Amniotic stem cell (primary cell): ENCODE measurements around the gene TPT1.

ENCODE experiments used
- DNase-seq: peaks from one replicate; lab custom pipeline; 2025; lab: John Stamatoyannopoulos, UW

TPT1 gene

GRCh38 chr13:45333977-45334922 lies 6.7 kb downstream of the TPT1 start:
- no peak for DNase-seq

GRCh38 chr13:45333251-45333976 lies 7.6 kb downstream of the TPT1 start:
- no peak for DNase-seq

DNA sequence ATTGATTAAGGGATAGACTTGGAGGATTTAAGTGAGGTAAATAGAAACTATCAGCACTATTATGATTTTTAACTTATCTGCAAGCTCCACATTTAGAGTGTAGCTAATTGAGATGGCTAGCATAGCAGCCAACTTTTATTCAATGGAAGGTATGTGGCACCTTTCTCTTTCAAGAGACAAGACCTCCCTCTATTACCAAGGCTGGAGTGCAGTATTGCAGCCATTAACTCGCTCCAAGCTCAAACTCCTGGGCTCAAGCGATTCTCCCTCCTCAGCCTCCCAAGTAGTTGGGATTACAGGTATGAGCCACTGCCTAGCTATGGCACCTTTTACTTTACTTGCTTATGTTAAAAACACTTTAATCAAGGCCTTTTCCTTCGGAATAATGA lies 8.2 kb downstream of the TPT1 start:
- DNase-seq, result no peak

DNA sequence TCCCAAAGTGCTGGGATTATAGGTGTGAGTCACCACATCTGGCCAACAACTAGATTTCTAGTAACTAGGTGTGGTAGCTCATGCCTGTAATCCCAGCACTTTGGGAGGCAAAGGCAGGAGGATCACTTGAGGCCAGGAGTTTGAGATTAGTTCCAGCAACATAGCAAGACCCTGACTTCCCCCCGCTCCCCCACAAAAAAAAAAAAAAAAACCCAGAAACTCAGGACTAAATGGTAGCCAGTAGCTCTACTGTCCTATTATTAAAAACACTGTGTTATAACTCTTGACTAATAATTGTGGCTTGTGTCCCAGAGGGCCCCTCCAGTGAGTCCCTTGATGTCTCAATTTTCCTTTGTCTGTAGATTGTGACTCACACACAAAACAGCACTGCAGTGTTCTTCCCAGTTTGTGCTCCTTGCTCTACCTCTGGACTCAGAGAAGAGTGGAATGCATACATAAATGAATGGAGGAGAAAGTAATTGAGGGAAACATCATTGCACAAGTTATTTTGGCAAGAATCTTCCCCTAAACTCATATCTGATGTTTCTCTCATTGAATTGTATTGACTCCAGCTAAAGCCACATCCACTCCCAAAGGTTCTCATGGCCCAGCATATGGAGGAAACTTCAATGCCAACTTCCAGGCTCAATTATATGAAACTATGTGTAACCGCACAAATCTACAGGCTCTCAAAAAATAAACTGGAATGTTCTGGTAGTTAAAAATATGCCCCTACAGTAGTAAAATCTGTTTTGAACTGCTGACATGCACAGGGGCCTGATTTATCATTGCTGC lies 8.8 kb downstream of the TPT1 start:
- DNase-seq, result no peak

DNA sequence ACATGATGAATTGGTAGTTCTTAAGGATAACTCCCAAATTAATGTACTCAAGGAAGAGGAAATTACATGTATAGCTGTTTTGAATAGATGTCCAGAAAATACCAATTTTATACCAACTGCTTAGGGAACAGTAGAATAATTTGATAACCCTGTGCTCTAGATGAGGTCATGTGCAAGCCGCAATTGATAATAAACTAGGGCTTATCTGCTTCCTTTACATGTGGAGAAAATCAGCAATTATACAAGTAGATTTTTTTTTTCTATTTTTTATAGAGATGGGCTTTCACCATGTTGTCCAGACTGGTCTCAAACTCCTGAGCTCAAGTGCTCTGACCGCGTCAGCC lies 9.3 kb downstream of the TPT1 start:
- DNase-seq, result no peak

- no peak for DNase-seq
These were observed 9.8 kb downstream of the TPT1 start for GRCh38 chr13:45331123-45331619.

DNA sequence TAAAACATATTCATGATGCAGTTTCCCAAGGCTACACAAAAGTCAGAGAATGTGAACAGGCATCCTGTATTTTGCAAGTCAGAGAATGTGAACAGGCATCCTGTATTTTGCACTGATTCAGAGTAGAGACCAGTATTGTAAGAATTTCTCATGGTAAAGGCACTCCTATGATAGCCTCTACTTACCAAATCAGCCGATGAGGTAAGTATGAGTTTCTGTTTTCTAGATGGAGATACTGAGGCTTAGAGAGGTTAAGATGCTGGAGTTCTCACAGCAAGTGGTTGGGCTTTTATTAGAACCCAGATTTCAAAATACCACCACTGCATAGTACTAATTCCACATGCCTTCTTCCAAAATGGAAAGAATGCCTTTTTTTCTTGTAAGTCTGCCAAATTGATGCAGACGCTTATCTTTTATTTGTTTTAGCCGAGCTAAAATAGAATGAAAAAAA lies 12.3 kb downstream of the TPT1 start:
- DNase-seq, result peak; percentile 42

DNA sequence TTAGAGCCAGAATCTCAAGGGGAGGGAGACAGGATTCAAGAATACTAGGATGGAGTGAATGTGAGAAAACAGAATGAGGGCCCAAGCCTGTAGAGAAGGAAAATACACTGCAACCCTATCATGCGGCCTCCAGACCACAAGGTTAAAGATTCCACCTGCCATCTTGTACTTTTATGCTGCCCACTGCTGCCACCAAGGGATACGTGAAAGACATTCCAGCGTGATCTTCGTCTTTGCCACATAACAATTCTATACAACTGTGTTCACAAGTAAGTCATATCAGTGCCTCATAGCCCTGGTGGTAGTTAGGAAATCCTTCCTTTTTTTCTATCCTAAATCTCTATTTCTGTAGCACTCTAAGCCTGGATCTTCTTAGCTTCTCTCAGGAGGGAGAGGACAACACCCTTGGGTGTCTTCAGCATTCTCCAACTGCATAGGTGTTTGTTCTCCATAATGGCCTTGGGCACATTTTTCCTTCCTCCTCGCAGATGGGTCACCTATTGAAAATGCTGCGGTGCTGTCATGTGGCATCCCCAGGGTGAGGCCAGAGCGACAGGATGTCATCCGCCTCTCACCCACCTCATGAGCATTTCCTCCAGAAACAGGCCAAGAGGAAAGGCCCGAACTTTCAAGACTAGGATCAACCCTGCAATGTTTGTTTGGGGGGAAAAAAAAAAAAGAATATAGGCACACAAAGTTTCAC lies 13.6 kb downstream of the TPT1 start:
- DNase-seq, result no peak

DNA sequence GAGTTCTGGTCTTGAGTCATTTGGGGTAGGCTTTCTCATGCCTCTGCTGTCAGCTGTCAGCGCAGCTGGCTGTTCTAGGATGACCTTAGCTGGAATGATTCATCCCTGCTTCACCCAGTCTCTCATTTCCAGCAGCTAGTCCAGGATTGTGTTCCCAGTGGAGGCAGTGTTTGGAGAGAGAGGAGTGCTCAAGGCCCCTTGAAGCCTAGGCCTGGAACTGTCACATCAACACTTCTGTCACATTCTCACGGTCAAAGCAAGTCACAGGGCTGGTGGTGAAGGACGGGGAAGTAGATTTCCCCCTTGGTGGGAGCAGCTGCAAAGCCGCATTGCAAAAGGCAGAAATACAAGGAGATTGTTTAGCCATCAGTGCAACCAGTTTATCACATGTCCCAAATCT lies 15.2 kb downstream of the TPT1 start:
- DNase-seq, result peak; percentile 64

DNA sequence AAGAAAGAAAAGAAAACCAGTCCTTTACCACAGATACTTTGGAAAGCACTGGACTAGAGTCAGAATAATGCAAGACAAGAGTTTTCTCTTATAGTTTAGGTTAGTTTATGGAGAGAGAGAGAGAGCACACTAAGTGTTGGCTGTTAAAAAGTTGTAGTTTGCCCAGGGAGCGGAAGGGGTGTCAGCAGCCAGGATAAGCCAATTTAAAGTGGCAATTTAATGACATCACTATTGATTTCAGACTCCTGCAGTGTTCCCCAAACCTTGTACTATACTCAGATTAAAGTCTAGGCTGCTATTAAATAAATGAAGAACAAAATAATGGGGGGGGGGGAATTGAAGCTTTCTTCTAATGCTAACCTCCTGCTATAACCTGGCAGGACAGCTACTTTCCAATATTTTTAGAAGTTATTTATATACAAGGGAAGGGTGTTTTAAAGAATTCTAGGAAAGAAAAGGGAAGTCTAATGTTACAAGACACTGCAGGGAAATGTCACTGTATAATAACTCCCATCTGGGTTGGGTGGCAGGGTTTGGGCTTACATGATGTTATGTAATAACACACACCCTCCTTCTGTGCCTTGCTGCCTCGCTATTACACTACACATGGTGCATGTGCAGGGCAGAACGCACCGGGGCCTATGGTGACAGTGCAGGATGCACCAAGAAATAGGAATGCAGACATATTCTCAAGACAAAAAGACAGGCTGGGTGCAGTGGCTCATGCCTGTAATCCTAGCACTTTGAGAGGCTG lies 19.9 kb downstream of the TPT1 start:
- DNase-seq, result no peak

- no peak for DNase-seq
These were observed 24.0 kb downstream of the TPT1 start for GRCh38 chr13:45316996-45317395.

GRCh38 chr13:45316338-45316737 lies 24.6 kb downstream of the TPT1 start:
- DNase-seq, result no peak

DNA sequence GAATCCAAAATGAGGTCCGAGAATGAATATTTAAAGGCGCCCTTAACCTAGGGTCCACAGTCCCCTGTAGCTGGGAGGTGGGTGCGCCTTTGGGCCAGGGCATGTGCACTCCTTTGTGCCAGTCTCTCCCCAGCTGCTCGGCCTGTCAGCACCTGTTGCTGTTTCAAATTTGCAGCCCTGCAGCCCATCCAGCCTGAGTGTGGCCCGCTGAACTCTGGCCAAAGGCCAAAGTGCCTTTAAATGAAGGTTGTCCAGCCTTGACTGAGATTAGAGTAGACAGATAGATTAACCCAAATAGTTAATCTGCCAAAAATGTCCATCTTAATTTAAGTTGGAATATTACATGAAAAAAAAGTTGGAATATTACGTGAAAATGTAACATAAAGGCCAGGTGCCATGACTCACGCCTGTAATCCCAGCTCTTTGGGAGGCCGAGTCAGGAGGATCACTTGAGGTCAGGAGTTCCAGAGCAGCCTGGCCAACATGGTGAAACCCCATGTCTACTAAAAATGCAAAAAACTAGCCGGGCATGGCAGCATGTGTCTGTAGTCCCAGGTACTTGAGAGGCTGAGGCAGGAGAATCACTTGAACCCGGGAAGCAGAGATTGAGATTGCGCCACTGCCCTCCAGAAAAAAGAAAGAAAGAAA lies 25.3 kb downstream of the TPT1 start:
- DNase-seq, result no peak

DNA sequence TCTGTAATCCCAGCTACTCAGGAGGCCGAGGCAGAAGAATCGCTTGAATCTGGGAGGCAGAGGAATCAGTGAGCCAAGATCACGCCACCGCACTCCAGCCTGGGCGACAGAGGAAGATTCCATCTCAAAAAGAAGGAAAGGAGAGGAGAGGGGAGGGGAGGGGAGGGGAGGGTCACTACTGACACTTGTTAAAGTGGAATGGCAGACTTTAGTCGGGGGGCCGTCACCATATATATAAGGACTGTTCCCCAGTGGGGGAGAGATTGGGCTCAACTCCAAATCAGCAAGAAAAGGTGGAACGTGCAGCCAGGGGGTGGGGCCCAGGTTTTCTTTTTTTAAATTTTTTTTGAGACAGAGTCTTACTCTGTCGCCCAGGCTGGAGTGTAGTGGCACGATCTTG lies 26.2 kb downstream of the TPT1 start:
- DNase-seq, result no peak

DNA sequence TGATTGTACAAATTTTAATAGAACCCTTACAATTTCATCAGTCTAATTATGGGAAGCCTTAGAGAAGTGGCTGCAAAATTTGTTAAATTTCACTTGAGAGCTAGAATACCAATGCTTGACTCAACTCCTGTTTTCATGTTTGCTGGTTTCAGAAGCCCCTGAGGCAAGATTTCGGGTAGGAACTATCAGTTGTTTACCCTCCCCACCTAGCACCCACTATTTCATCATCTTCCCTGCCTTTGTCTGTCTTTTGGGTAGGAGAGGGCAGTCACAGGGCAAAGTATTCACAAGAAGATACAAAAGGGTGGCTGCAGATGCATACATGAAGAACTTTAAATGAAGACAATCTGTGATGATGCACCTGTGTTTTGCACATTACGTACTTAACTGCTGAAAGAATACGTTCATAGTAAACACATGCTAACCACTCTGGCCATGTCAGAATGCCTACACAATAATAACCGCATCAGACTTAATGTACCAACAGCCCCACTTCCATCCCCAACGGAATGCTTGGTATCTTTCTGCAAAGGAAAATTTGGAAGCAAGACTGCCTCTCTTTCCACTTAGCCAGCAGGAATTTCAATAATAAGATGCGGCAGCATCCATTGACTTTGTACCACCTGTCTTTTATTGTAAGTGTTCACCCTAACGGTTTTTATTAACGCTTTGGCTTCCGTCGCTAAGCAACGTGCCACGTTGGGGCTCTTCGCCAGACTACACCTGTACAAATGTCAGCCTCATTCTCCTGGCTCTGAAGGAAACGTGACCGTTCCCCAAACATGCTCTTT lies 30.4 kb downstream of the TPT1 start:
- no peak for DNase-seq

GRCh38 chr13:45306966-45307365 lies 34.0 kb downstream of the TPT1 start:
- no peak for DNase-seq

DNA sequence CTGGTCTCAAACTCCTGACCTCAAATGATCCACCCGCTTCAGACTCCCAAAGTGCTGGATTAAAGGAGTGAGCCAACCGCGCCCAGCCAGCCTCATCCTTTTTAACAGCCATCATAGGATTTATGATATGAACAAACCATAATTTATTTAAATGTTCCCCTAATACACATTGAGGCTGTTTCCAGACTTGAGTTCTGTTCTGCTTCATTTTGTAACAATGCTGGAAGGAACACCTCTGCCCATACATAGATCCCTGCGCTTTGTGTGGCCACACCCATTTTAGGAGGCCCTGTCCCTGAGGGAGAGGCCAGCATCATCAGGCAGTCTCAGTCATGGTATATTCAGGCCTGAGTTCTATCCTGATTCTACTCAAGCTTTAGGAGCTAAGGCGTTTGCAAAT lies 35.9 kb downstream of the TPT1 start:
- DNase-seq, result no peak

- no peak for DNase-seq
These were observed 37.1 kb downstream of the TPT1 start for GRCh38 chr13:45303866-45304265.

DNA sequence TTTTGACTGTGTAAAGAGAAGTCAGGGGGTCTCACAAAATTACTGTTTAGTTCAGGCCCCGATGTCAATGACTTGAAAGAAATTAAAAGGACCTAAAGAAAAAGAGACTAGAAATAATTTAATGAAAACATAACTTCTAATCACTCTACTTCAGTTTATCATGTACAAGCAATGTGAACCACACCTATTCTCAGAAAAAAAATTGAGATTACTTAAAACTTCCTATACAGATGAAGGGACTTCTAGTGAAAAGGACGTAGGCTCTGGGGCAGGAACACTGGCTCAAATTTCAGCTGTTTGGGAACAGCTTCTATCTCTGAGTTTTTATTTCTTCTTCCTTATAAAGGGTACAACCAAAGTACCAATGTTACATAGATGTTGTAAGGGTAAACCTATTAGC lies 38.0 kb downstream of the TPT1 start:
- no peak for DNase-seq

- no peak for DNase-seq
These were observed 38.5 kb downstream of the TPT1 start for GRCh38 chr13:45302507-45302906.
